ENCODE data around the gene IL12RB2.
"Not testable (repeated sequence)": the region's sequence is repeated elsewhere in the genome, so short reads cannot be mapped to it uniquely, and the experiment has no call there.

The IL12RB2 gene

DNA sequence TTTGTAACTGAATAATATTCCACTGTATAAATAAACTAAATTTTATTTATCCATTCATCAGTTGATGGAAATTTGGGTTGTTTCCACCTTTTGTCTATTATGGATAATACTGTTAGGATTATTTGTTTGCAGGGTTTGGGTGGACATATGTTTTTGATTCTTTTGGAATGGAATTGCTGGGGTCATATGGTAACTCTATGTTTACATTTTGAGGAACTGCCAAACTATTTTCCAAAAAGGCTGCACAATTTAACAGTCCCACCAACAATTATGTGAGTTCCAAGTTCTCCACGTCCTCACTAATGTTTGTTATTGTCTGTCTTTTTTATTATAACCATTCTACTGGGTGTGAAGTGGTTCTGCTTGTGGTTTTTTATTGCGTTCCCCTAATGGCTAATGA, 126.8 kb downstream of the IL12RB2 start:
- DNase-seq: no peak

DNA sequence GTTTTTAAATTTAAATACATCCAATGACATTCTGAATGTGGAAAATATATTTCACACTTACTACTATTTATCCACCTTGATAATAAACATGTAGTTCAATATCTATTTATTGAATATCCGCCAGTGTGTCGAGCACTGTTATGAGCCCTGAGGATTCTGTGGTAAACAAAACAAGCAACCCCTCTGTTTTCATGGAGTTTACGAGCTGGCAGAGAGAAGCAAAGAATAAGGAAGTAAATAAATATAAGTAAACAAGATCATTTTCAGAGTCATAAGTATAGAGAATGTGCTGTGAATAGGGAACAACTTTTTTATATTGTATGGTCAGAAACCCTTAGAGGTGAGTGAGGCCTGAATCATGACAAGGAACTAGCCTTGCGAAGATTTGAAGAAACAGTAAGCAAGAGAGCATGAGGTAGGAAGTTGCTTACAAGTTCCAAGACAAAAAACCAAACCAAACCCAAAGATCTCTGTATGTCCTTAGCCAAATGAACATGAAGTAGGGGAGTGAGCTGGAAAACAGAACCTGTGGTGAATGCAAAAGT, 128.9 kb downstream of the IL12RB2 start:
- no peak for DNase-seq

DNA sequence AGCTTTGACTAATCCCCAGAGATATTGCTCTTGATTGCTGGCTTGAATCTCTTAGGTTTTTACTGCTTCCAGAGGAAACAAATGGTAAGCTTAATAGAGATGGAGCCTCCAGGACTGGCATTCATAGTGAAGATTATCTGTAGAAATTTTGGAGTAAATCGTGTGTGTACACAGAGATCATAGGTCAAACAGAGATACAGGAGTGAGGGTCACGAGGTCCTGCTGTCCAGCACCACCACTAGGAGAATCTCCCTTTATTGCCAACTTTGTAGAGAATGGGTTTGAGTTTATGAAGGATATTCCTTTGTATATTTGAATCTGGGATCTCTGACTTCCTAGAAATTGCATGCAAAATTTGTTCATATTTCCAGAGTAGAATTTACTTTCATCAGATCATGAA, 130.3 kb downstream of the IL12RB2 start:
- no peak for DNase-seq

DNA sequence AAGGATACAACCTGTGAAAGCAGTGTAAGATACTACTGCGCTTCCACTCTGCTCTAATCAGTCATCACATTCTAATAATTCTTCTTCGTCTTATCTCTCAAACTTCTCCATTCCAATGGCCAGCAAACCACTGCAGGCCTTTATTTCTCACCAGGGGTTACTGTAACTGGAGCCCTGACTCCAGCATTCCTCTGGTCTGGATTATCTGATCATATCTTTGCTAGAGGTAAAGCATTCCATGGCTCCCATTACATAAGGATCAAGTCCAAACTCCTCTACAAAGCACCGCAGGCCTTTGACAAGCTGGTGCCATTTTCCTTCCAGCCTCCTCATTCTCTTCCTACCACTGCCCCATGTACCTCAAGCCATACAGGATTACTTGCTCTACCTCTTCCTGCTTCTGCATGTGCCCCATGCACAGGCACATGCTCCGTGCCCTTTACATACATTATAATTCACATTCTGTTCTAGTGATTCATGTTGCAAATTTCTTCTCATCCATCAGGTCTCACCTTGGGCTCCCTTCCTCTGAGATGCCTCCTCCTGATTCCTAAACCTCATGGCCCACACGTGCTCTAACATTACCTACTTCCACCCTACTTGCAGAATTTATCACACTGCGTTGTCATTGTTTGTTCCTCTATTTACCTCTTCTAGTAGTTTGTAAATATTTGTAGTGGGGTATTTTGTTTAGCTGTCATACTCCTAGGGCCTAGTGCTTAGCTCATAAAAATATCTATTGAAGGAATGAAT, 131.8 kb downstream of the IL12RB2 start:
- no peak for DNase-seq

DNA sequence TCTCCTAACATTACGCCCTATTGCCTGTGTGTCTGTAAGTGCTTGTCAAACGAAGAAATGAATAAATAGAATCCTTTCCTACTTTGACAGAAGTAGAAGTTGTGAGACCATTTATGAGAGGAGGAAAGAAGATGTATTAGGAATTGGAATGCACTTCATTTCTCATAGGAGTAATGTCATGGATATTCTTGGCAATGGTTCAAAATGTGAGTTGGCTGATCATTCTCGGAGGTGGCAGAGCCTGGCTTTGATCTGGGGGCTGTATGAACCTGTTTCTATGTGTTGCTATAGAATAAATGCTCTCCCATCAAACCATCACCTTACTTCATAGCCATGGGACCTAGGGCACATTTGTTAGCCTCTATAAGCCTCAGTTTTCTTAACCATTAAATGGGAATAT, 132.7 kb downstream of the IL12RB2 start:
- no peak for DNase-seq

DNA sequence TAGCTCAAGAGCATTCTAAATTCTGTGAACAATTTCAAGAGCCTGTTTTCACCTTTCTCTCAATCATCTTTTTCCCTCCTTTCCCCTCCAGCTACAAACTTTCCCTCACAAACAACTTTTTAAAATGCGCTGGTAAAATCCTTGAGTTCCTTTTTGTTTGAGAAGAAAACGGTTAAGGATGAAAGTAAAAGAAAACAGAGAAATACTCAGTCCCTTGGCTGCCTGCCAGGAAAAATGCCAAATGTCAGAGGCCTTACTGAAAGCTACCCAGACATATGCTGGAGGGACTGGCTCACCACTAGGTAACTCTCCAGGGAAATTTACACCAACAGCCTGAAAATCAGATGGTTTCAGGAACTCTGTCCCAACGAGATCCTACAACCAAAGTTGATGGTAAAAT, 133.5 kb downstream of the IL12RB2 start:
- peak; percentile 56 for DNase-seq

DNA sequence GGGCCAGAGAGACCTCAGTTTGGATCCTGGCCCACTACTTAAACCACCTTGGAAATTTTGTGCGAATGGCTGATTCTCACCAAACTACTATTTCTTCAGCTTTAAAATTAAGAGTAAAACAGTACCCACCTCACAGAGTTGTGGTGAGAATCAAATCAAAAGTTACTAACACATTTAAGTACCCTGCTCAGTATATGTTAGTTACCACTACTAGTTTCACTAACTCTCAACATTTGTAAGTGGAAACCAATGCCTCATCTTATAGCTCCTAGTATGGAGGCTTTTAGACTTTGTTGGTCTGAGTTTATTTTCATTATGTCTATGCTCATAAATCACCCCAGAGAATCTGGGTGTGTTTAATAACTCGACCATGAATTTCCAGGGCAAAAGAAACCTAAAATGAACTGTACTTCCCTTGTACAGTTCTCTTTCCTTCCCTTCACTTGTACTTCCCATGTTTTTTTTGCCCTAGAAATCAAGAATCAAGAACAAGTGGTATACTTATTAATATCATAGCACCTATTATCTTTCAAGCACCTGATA, 134.1 kb downstream of the IL12RB2 start:
- DNase-seq: no peak

DNA sequence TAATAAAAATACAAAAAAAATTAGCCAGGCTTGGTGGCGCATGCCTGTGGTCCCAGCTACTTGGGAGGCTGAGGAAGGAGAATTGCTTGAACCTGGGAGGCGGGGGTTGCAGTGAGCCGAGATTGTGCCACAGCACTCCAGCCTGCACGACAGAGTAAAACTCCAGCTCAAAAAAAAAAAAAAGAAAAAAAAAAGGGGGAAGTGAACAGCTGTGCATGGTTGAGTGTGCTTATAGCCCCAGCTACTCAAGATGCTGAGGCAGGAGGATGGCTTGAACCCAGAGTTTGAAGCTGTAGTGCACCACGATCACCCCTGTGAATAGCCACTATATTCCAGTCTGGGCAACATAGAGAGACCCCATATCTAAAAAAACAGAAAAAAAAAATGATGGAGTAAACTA, 138.3 kb downstream of the IL12RB2 start:
- DNase-seq: not testable (repeated sequence)

All from activated naive CD4-positive, alpha-beta T cell treated with Interleukin-2 at 50 U/mL for 16 hours (primary cell).